HepG2 (cell line): Measurements from ENCODE around the gene ZFYVE26. TPM values are rescaled to one million over a fixed set of nuclear protein-coding genes. Genes with fewer than 3 reads are reported as not detected.

Experiments
- BRD4 ChIP-seq: sonication (generic); formaldehyde crosslinking; IDR thresholded peaks from 2 replicates; pipeline ENCODE4 v1.4.0; 2020; ENCODE audit warnings: missing genetic modification reagents
- ELF3 ChIP-seq: IDR thresholded peaks from 2 replicates; pipeline ENCODE4 v1.6.1; 2016; ENCODE audit warnings: missing genetic modification reagents, missing compliant biosample characterization
- EP300 ChIP-seq, 3 experiments: sonication (generic) in 1 of 3; formaldehyde crosslinking in 1 of 3; IDR thresholded peaks; 2 replicates each; pipeline versions ENCODE4 v1.5.1 to v1.6.1; 2011 to 2020; ENCODE audit warnings: low read depth in 2 of 3, low read length in 2 of 3, borderline replicate concordance in 1 of 3, improper control_type of control experiment in 1 of 3, mild to moderate bottlenecking in 1 of 3, missing genetic modification reagents in 1 of 3, moderate library complexity in 1 of 3
- GABPA ChIP-seq, 2 experiments: IDR thresholded peaks; 2 replicates each; pipeline ENCODE4 v1.6.1; 2011 to 2016; ENCODE audit warnings: low read depth in 2 of 2, low read length in 1 of 2, missing biosample characterization in 1 of 2, missing genetic modification characterization in 1 of 2
- HNF4G ChIP-seq, 2 experiments: sonication (generic) in 1 of 2; formaldehyde crosslinking in 1 of 2; IDR thresholded peaks; 2 replicates each; pipeline versions ENCODE4 v1.4.0 to v1.6.1; 2011 to 2020; ENCODE audit warnings: borderline replicate concordance in 2 of 2, low read depth in 2 of 2, mild to moderate bottlenecking in 2 of 2, low read length in 1 of 2, missing genetic modification reagents in 1 of 2, moderate library complexity in 1 of 2
- HNRNPLL ChIP-seq: fragments of 200-400 bp; formaldehyde crosslinking; IDR thresholded peaks from 2 replicates; pipeline ENCODE4 v1.6.1; 2017; ENCODE audit warnings: mild to moderate bottlenecking, low read depth, low read length; ENCODE audit not compliant: poor library complexity, severe bottlenecking
- MED1 ChIP-seq: sonication (generic); formaldehyde crosslinking; IDR thresholded peaks from 2 replicates; pipeline ENCODE4 v1.4.0; 2020; ENCODE audit warnings: missing genetic modification reagents
- MLLT10 ChIP-seq: sonication (generic); formaldehyde crosslinking; IDR thresholded peaks from 2 replicates; pipeline ENCODE4 v1.4.0; 2020; ENCODE audit warnings: missing genetic modification reagents
- RFX3 ChIP-seq: IDR thresholded peaks from 2 replicates; pipeline ENCODE4 v1.6.1; 2016; ENCODE audit warnings: missing biosample characterization, missing genetic modification reagents
- SETDB1 ChIP-seq: sonication (generic); formaldehyde crosslinking; IDR thresholded peaks from 2 replicates; pipeline ENCODE4 v1.5.1; 2020; ENCODE audit warnings: missing genetic modification reagents, mild to moderate bottlenecking, borderline replicate concordance
- SMAD1 ChIP-seq: sonication (generic); formaldehyde crosslinking; IDR thresholded peaks from 2 replicates; pipeline ENCODE4 v1.4.0; 2020; ENCODE audit warnings: missing genetic modification reagents, low read depth, mild to moderate bottlenecking, borderline replicate concordance
- SMAD9 ChIP-seq: sonication (generic); formaldehyde crosslinking; IDR thresholded peaks from 2 replicates; pipeline ENCODE4 v1.5.1; 2020; ENCODE audit warnings: mild to moderate bottlenecking, missing genetic modification reagents
- SMYD3 ChIP-seq: sonication (generic); formaldehyde crosslinking; IDR thresholded peaks from 2 replicates; pipeline ENCODE4 v1.8.1; 2023; ENCODE audit warnings: mild to moderate bottlenecking, missing genetic modification reagents
- TBX2 ChIP-seq: sonication (generic); formaldehyde crosslinking; IDR thresholded peaks from 2 replicates; pipeline ENCODE4 v1.5.0; 2020; ENCODE audit warnings: missing genetic modification reagents, mild to moderate bottlenecking, borderline replicate concordance
- TEAD3 ChIP-seq: optimal IDR thresholded peaks from 2 replicates; pipeline ENCODE3; 2016; ENCODE audit warnings: borderline replicate concordance
- THAP11 ChIP-seq: IDR thresholded peaks from 2 replicates; pipeline ENCODE4 v1.6.1; 2016; ENCODE audit warnings: missing biosample characterization, missing genetic modification reagents
- ZNF160 ChIP-seq: sonication (generic); formaldehyde crosslinking; IDR thresholded peaks from 2 replicates; pipeline ENCODE4 v1.8.0; 2022; ENCODE audit warnings: mild to moderate bottlenecking, inconsistent platforms, missing genetic modification reagents
- ZNF329 ChIP-seq: sonication (generic); formaldehyde crosslinking; IDR thresholded peaks from 2 replicates; pipeline ENCODE4 v1.9.0; 2021; ENCODE audit warnings: low read depth, mild to moderate bottlenecking, missing genetic modification reagents
- ZNF333 ChIP-seq: sonication (generic); formaldehyde crosslinking; IDR thresholded peaks from 2 replicates; pipeline ENCODE4 v1.4.0; 2020; ENCODE audit warnings: mild to moderate bottlenecking, missing genetic modification reagents, borderline replicate concordance
- ZNF44 ChIP-seq: sonication (generic); formaldehyde crosslinking; IDR thresholded peaks from 2 replicates; pipeline ENCODE4 v1.5.1; 2020; ENCODE audit warnings: mild to moderate bottlenecking, missing genetic modification reagents
- ZNF446 ChIP-seq: sonication (generic); formaldehyde crosslinking; IDR thresholded peaks from 2 replicates; pipeline ENCODE4 v1.5.0; 2020; ENCODE audit warnings: mild to moderate bottlenecking, missing genetic modification reagents
- ZNF75D ChIP-seq: sonication (generic); formaldehyde crosslinking; IDR thresholded peaks from 2 replicates; pipeline ENCODE4 v1.8.1; 2023; ENCODE audit warnings: missing genetic modification reagents, mild to moderate bottlenecking, borderline replicate concordance
- ZNF761 ChIP-seq: sonication (generic); formaldehyde crosslinking; conservative IDR thresholded peaks from 2 replicates; pipeline ENCODE4 v1.4.0; 2020; ENCODE audit warnings: mild to moderate bottlenecking, missing genetic modification reagents
- polyA plus RNA-seq, 8 experiments: library from polyadenylated mRNA; depleted of rRNA in 3 of 8; stranded (reverse) in 7 of 8; unstranded in 1 of 8; fragments of >200 nt; fragmentation: Illumina TruSeq in 4 of 8; extraction: Trizol in 4 of 8; gene quantifications; 2 replicates each; pipeline versions ENCODE4 v1.2.1 to v1.2.3, GENCODE V29; 2011 to 2016; ENCODE audit warnings: low read depth in 4 of 8, missing spikeins in 1 of 8, mixed read lengths in 1 of 8; ENCODE audit not compliant: insufficient read depth in 1 of 8
- total RNA-seq, 5 experiments: library from RNA; depleted of rRNA; stranded (reverse); fragments of >200 nt; fragmentation: Illumina TruSeq; extraction: Trizol; gene quantifications; 2 replicates each; pipeline ENCODE4 v1.2.3, GENCODE V29; 2016; ENCODE audit warnings: low read depth in 1 of 5
- TF ChIP-seq, protein P1 (sequence below): sonication (generic); formaldehyde crosslinking; IDR thresholded peaks from 2 replicates; pipeline ENCODE4 v1.8.1; 2023; ENCODE audit warnings: mild to moderate bottlenecking, missing genetic modification reagents
- TF ChIP-seq, protein P2 (sequence below): IDR thresholded peaks from 2 replicates; pipeline ENCODE4 v1.6.1; 2016; ENCODE audit warnings: missing compliant biosample characterization, missing genetic modification reagents, borderline replicate concordance
- TF ChIP-seq, protein P3 (sequence below): sonication (generic); formaldehyde crosslinking; IDR thresholded peaks from 2 replicates; pipeline ENCODE4 v1.5.0; 2020; ENCODE audit warnings: mild to moderate bottlenecking, missing genetic modification reagents

Gene ZFYVE26
- total and polyA plus RNA-seq, 2 of the 13 experiments (the other 11 are each of a cell fraction or from before 2014, with no cell fraction given) = 13.6 to 16.4 TPM

DNA sequence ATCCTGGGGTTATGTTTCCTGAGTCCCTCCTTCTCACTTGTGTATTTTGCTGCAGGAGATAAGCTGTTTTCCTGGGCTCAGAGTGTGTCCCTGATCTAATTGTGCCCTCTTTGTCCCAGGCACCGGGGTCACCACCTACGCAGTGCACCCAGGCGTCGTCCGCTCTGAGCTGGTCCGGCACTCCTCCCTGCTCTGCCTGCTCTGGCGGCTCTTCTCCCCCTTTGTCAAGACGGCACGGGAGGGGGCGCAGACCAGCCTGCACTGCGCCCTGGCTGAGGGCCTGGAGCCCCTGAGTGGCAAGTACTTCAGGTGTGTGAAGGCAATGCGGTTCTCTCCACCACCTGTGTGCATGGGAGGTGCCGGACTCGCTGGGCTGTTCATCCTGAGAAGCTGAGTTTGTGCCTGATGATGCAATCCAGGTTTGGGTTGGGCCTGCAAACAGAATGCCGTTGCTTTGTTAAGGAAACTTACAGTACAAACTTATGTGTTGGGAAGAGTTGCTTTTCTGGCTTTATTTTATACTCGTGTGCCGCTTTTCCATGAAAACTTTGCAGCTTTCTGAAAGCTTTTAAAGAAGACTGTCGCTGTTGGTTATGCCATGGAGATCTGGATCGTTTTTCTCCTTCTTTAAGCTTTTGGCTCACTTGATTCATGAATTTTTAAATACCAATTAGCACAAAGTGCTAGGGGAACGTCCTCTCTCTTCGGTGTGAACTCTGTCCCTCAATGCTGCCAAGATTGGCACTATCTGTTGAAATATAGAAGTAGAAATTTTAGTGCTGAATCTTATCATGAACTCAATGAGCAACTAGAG, 87.1 kb downstream of the ZFYVE26 start (continued):
- no peak for TF ChIP-seq SMYD3 (CRISPR knock-in tag)
- peak; percentile 62 for TF ChIP-seq THAP11 (CRISPR knock-in tag)
- TF ChIP-seq HNF4G (IDR thresholded peaks at IDR 0.05; ENCODE audit: borderline replicate concordance, low read depth, low read length) = no peak
- no peak for TF ChIP-seq HNF4G (CRISPR knock-in tag; IDR thresholded peaks at IDR 0.05; ENCODE audit: borderline replicate concordance, low read depth)
- peak; percentile 53; the same call in 1 of the 2 replicates for TF ChIP-seq MED1 (CRISPR knock-in tag)
- 0 out of 2 replicates have a peak, but pooled peaks have one; percentile 31 for TF ChIP-seq ZNF44
- TF ChIP-seq HNRNPLL = peak; percentile 68
- TF ChIP-seq SETDB1 (CRISPR knock-in tag) = no peak
- TF ChIP-seq, protein P1, sequence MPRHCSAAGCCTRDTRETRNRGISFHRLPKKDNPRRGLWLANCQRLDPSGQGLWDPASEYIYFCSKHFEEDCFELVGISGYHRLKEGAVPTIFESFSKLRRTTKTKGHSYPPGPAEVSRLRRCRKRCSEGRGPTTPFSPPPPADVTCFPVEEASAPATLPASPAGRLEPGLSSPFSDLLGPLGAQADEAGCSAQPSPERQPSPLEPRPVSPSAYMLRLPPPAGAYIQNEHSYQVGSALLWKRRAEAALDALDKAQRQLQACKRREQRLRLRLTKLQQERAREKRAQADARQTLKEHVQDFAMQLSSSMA (CRISPR knock-in tag) = no peak
- peak; percentile 50; the same call in 1 of the 2 replicates for TF ChIP-seq ZNF333
- TF ChIP-seq BRD4 (CRISPR knock-in tag) = no peak; the same call in 1 of the 2 replicates
- no peak for TF ChIP-seq RFX3 (CRISPR knock-in tag)
- TF ChIP-seq TEAD3 (CRISPR knock-in tag) = no peak
- TF ChIP-seq GABPA (IDR thresholded peaks at IDR 0.05; ENCODE audit: low read depth, low read length) = no peak
- no peak for TF ChIP-seq GABPA (CRISPR knock-in tag; IDR thresholded peaks at IDR 0.05; ENCODE audit: low read depth)
- TF ChIP-seq, protein P2, sequence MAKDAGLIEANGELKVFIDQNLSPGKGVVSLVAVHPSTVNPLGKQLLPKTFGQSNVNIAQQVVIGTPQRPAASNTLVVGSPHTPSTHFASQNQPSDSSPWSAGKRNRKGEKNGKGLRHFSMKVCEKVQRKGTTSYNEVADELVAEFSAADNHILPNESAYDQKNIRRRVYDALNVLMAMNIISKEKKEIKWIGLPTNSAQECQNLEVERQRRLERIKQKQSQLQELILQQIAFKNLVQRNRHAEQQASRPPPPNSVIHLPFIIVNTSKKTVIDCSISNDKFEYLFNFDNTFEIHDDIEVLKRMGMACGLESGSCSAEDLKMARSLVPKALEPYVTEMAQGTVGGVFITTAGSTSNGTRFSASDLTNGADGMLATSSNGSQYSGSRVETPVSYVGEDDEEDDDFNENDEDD = 0 out of 2 replicates have a peak, but pooled peaks have one; percentile 13
- no peak for TF ChIP-seq ZNF446 (CRISPR knock-in tag)
- TF ChIP-seq SMAD9 = no peak
- no peak for TF ChIP-seq MLLT10
- TF ChIP-seq ZNF329 (CRISPR knock-in tag) = no peak
- no peak for TF ChIP-seq ZNF160
- TF ChIP-seq SMAD1 (CRISPR knock-in tag) = no peak
- peak; percentile 73; the same call in 1 of the 2 replicates for TF ChIP-seq TBX2 (CRISPR knock-in tag)
- TF ChIP-seq, protein P3, sequence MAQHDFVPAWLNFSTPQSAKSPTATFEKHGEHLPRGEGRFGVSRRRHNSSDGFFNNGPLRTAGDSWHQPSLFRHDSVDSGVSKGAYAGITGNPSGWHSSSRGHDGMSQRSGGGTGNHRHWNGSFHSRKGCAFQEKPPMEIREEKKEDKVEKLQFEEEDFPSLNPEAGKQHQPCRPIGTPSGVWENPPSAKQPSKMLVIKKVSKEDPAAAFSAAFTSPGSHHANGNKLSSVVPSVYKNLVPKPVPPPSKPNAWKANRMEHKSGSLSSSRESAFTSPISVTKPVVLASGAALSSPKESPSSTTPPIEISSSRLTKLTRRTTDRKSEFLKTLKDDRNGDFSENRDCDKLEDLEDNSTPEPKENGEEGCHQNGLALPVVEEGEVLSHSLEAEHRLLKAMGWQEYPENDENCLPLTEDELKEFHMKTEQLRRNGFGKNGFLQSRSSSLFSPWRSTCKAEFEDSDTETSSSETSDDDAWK = no peak
- TF ChIP-seq ZNF761 (CRISPR knock-in tag) = 0 out of 2 replicates have a peak, but pooled peaks have one; percentile 31
- 0 out of 2 replicates have a peak, but pooled peaks have one; percentile 38 for TF ChIP-seq ELF3
- TF ChIP-seq EP300 (IDR thresholded peaks at IDR 0.05; ENCODE audit: low read depth in 2 of 2, low read length in 2 of 2) = no peak; a peak in 1 of 4 replicates
- peak; percentile 36; the same call in 1 of the 2 replicates for TF ChIP-seq EP300 (CRISPR knock-in tag; IDR thresholded peaks at IDR 0.05; ENCODE audit: borderline replicate concordance)
- no peak for TF ChIP-seq ZNF75D
